Sigmoid colon (tissue), 7 donors: ENCODE measurements around the gene LLGL2. TPM values are rescaled to one million over a fixed set of nuclear protein-coding genes. Genes with fewer than 3 reads are reported as not detected.

Experiments
- DNase-seq: peaks from one replicate; pipeline ENCODE4 v3.0.0-alpha.2; 2019
- H3K27ac ChIP-seq, 4 donors: fragments of 200-600 bp; sonication (generic); one replicate each; pipeline ENCODE4 v1.5.1; 2016 to 2019; ENCODE audit warnings: mild to moderate bottlenecking in 1 of 4
- H3K27me3 ChIP-seq, 3 donors: fragments of 200-600 bp; sonication (generic); one replicate each; pipeline ENCODE4 v1.5.1; 2019; ENCODE audit warnings: mild to moderate bottlenecking in 1 of 3
- H3K36me3 ChIP-seq, 4 donors: fragments of 200-600 bp; sonication (generic); one replicate each; pipeline ENCODE4 v1.5.1; 2016 to 2019
- H3K4me1 ChIP-seq, 4 donors: fragments of 200-600 bp; sonication (generic); one replicate each; pipeline ENCODE4 v1.5.1; 2017 to 2019
- H3K4me3 ChIP-seq, 4 donors: fragments of 200-600 bp; sonication (generic); one replicate each; pipeline ENCODE4 v1.5.1; 2017 to 2019; ENCODE audit warnings: mild to moderate bottlenecking in 2 of 4, moderate library complexity in 1 of 4
- H3K9me3 ChIP-seq, 4 donors: fragments of 200-600 bp in 3 of 4; sonication (generic) in 3 of 4; one replicate each; pipeline versions ENCODE4 v1.5.1 to v1.6.1; 2013 to 2019
- CTCF ChIP-seq, 4 experiments: fragments of 450-650 bp in 3 of 4; fragments of 200-600 bp in 1 of 4; IDR thresholded peaks; one replicate each; pipeline ENCODE4 v1.5.1; 2016 to 2019; ENCODE audit warnings: antibody characterized with exemption in 4 of 4, mild to moderate bottlenecking in 3 of 4, moderate library complexity in 2 of 4
- EP300 ChIP-seq, 4 donors: sonication (generic); formaldehyde crosslinking; IDR thresholded peaks; one replicate each; pipeline ENCODE4 v1.6.1; 2017; ENCODE audit warnings: antibody characterized with exemption in 4 of 4
- POLR2A ChIP-seq, 2 donors: fragments of 450-650 bp; IDR thresholded peaks; one replicate each; pipeline ENCODE4 v1.6.1; 2016; ENCODE audit warnings: antibody characterized with exemption in 2 of 2, mild to moderate bottlenecking in 2 of 2, moderate library complexity in 2 of 2
- POLR2AphosphoS5 ChIP-seq, 4 donors: sonication (generic); formaldehyde crosslinking; IDR thresholded peaks; one replicate each; pipeline ENCODE4 v1.6.1; 2017; ENCODE audit warnings: antibody characterized with exemption in 4 of 4
- WGBS, 2 donors: extraction: QIAGEN DNeasy Blood & Tissue Kit; methylation state at CpG; one replicate each; pipeline ENCODE4 v1.1.7; 2013; 5-methylcytosine and 5-hydroxymethylcytosine counted together
- intact Hi-C: fragments of 100-400 bp; cut with DNase I; formaldehyde crosslinking; loops from one replicate; pipeline ENCODE4 v1.15.1; 2023
- polyA plus RNA-seq, 3 donors: library from polyadenylated mRNA; stranded (reverse); fragments of 200-250 nt; gene quantifications; one replicate each; pipeline ENCODE4 v1.2.3, GENCODE V29; 2013
- total RNA-seq, 4 donors: library from RNA; depleted of rRNA; stranded (reverse); fragments of >200 nt; gene quantifications; one replicate each; pipeline ENCODE4 v1.1.0, GENCODE V29; 2016
- donor health status: healthy with polysubstance abuse.
- donor health status: Bipolar disorder and iron deficiency.
- donor health status: healthy.

Gene LLGL2
- total and polyA plus RNA-seq, 7 donors: 1.4 to 299 (median 5.0) TPM

GRCh38 chr17:75505640-75506039, 19.9 kb upstream of the LLGL2 start:
- TF ChIP-seq CTCF (IDR thresholded peaks at IDR 0.05) (no peak), EP300 (IDR thresholded peaks at IDR 0.05) (no peak), POLR2A (IDR thresholded peaks at IDR 0.05) (no peak), POLR2AphosphoS5 (IDR thresholded peaks at IDR 0.05) (no peak)
- Histone ChIP-seq H3K9me3 (no peaks in the 10 kb centered on the region), H3K4me3 (no peak overlapping the region), H3K36me3 (peaks cover 0 to 53% (median 35%) of the 10 kb centered on the region in 4 donors), H3K4me1 (peaks cover 0 to 45% (median 41%) of the 10 kb centered on the region in 4 donors), H3K27ac (no peak overlapping the region), H3K27me3 (no peaks in the 10 kb centered on the region)
- WGBS, 2 donors: 90 to 91% methylated on average over 15 of the region's 15 CpGs
- DNase-seq: no peak
- intact Hi-C loops: no loop called here

GRCh38 chr17:75506134-75506533, 19.4 kb upstream of the LLGL2 start:
- Histone ChIP-seq H3K4me3 (no peak overlapping the region), H3K27me3 (no peaks in the 10 kb centered on the region), H3K9me3 (no peaks in the 10 kb centered on the region), H3K36me3 (peaks cover 0 to 50% (median 34%) of the 10 kb centered on the region in 4 donors), H3K4me1 (peaks cover 0 to 45% (median 42%) of the 10 kb centered on the region in 4 donors), H3K27ac (no peak overlapping the region)
- intact Hi-C loops: no loop called here
- 89 to 90% methylated on average over 21 of the region's 21 CpGs for WGBS, 2 donors
- TF ChIP-seq EP300 (IDR thresholded peaks at IDR 0.05): no peak
- no peak for TF ChIP-seq POLR2A (IDR thresholded peaks at IDR 0.05)
- no peak for TF ChIP-seq POLR2AphosphoS5 (IDR thresholded peaks at IDR 0.05)
- TF ChIP-seq CTCF (IDR thresholded peaks at IDR 0.05): no peak
- DNase-seq: no peak

DNA sequence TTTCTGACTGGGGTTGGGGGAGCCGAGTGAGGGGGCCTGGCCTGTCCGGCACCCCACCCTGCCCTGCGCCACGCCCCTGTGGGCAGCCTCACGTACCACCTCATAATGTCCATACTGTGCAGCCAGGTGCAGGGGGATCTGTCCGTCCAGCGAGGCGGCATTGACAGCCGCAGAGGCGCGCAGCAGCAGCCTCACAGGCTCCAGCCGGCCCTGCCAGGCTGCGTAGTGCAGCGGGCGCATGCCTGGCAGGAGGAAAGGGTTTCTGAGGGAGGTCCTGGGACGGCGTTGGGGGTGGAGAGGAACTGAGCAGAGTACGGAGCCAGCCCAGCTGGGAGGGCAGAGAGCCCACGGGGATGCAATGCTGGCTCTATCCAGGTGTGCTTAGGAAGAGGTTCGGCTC, 18.6 kb upstream of the LLGL2 start:
- TF ChIP-seq POLR2A (IDR thresholded peaks at IDR 0.05): no peak
- no peak for TF ChIP-seq POLR2AphosphoS5 (IDR thresholded peaks at IDR 0.05)
- TF ChIP-seq EP300 (IDR thresholded peaks at IDR 0.05): no peak
- no peak for TF ChIP-seq CTCF (IDR thresholded peaks at IDR 0.05)
- intact Hi-C loops: no loop called here
- no peak for DNase-seq
- Histone ChIP-seq H3K4me3 (no peak overlapping the region), H3K36me3 (peaks cover 0 to 51% (median 34%) of the 10 kb centered on the region in 4 donors), H3K27me3 (no peaks in the 10 kb centered on the region), H3K9me3 (no peaks in the 10 kb centered on the region), H3K27ac (peak overlapping the region in 1 of 4 donors; percentile 65), H3K4me1 (peaks cover 0 to 45% (median 42%) of the 10 kb centered on the region in 4 donors)
- 92 to 94% methylated on average over 20 of the region's 20 CpGs for WGBS, 2 donors

DNA sequence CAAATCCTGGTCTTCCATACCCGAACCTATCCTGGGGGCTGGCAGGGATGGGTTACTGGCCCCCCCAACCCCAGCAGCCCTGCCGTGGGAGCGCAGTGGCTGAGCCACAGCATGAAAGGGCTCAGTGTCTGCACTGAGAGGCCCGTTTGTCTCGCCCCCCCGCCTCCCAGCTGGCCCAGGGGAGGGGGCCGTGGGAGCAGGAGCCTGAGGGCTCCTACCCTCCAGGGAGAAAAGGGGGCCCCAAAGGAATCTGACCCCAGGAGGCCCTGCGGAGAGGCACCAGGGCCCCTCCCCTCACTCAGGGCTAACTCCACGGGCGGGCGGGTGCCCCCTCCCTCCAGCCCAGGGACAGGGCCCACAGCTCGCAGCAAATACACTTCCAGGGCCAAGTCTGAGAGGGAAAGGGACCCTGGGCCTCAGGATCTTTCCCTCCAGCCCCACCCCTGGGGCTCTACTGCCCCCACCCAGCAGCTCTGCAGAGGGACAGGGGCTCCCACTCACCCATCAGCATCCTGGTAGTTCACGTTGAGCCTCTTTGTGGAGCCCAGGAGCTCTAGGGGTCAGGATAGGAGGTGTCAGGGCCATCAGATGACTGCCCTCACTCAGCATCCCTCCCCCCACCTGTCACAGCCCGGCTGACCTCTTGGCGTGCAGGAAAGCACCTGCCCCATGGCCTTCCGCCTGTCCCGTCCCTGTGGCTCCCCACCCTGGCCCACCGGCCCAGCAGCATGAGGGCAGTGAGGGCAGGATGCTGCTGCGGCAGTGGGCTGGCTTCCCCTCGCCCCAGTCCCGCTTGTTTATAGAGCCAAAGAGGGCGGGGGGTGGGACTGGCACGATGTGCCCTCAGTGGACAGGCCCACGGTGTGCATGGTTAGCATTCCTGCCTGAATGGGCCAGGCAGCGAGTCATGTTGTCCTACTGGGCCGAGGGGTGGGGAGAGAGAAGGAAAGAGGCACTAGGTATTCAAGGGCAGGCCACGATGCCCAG, 17.5 kb upstream of the LLGL2 start:
- TF ChIP-seq CTCF (IDR thresholded peaks at IDR 0.05) (no peak), EP300 (IDR thresholded peaks at IDR 0.05) (no peak), POLR2A (IDR thresholded peaks at IDR 0.05) (no peak), POLR2AphosphoS5 (IDR thresholded peaks at IDR 0.05) (no peak)
- peaks cover 0 to 53% (median 50%) of the 10 kb centered on the region in 4 donors for H3K4me1 ChIP-seq

More for the DNA sequence above, 17.5 kb upstream of the LLGL2 start:
- Histone ChIP-seq H3K36me3 (peaks cover 0 to 44% (median 30%) of the 10 kb centered on the region in 4 donors), H3K27ac (peak overlapping the region; percentile 65 to 91 (median 88)), H3K4me3 (no peak overlapping the region), H3K27me3 (no peaks in the 10 kb centered on the region), H3K9me3 (no peaks in the 10 kb centered on the region)
- DNase-seq: no peak
- 83 to 87% methylated on average over 27 of the region's 27 CpGs for WGBS, 2 donors
- intact Hi-C loops: no loop called here
